LNCAP (cell line): Measurements from ENCODE around the gene GRIK4.
A peak's percentile ranks its signal among the peaks of the same experiment; 100 is the strongest.

Experiments used
- CTCF ChIP-seq: fragments of 450-650 bp; IDR thresholded peaks from 2 replicates; pipeline ENCODE4 v1.5.1; 2017; ENCODE audit warnings: mild to moderate bottlenecking

GRIK4 gene

DNA sequence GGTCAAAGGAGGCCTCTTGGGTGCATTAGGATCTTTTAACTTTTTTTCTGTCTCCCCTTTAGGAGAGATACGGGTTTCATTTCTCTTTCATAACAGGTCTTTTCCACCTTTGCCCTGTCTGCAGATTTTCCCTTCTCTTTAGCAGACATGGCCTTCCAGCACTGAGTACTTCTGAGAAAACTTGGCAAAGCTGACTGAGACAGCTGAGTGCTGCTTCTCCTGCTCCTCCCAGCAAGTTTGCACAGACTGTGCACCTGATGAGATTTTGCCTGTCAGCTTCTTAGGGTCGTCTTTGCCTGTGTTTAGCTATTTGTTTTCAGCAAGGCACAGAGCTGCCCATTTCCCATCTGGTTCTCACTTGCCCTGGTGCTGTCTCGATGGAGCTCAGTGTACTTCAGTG lies 424.8 kb downstream of the GRIK4 start:
- no peak for TF ChIP-seq CTCF

DNA sequence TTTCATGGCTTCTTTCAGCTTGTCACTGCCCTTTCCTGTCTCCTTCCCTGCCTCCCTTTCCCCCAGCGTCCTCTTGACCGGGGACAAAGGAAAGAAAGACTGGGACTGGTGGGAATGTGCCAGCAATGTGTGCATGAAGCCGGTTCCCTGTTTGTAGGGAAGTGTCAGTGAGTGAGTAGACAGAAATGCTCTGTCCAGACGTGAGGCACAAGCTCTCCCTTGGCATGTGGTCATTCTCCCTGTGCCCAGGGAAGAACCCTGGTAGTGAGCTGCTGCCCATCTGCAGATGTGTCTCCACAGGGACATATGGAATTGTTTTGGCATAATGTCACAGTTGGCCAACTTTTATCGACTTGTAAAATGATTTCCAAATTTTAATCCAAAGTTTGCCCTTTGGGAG lies 426.0 kb downstream of the GRIK4 start:
- TF ChIP-seq CTCF: no peak

DNA sequence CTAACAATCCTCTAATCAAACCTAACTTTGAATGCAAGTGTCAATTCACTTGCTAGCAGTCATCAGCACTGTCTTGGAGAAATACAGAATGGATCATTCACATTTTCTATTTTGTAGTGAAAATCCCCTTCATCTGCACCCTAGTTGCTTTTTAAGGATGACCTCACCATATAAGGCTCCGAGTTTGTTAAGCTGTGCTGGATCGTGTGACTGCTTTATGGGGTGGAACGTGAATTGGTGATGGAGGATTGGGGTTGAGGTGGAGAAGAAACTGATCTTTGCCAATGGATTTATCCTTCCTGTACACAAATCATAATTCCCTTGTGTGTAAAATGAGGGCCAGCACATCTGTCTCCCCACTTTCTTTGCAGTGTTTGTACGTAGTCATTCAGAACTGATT lies 426.7 kb downstream of the GRIK4 start:
- TF ChIP-seq CTCF: no peak

DNA sequence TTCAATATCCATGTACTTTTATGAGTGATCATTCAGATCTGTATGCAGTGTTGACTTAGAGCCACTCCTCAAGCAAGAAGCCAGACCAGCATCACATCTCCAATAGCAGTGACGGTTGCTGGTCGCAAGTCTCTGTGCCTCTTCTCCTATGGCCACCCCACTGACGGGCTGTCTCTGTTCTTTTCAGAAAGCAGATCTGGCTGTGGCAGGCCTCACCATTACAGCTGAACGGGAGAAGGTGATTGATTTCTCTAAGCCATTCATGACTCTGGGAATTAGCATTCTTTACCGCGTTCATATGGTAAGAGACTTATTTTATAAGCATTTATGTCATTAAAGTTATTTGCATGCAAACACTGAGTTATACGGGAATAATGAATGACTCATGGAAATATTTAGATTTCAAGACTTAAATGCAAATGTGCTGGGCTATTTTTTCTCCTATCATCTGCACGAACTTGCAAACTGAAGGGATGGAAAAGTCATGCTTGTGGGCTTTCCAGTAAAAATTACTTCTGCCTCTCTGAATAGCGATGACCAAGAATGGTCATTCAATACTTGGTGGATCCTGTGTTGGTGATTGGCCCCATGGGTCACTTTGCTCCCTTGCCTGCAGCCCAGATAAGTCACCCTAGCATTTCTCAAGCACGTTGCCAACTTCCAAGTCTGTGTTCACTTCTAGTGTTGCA lies 428.8 kb downstream of the GRIK4 start:
- TF ChIP-seq CTCF: no peak

- no peak for TF ChIP-seq CTCF
Observed at GRCh38 chr11:120941000-120941399, 429.5 kb downstream of the GRIK4 start.

- TF ChIP-seq CTCF: no peak
Observed at GRCh38 chr11:120942701-120943100, 431.2 kb downstream of the GRIK4 start.

GRCh38 chr11:120945042-120945441 lies 433.5 kb downstream of the GRIK4 start:
- TF ChIP-seq CTCF: peak; percentile 37; the same call in 1 of the 2 replicates

DNA sequence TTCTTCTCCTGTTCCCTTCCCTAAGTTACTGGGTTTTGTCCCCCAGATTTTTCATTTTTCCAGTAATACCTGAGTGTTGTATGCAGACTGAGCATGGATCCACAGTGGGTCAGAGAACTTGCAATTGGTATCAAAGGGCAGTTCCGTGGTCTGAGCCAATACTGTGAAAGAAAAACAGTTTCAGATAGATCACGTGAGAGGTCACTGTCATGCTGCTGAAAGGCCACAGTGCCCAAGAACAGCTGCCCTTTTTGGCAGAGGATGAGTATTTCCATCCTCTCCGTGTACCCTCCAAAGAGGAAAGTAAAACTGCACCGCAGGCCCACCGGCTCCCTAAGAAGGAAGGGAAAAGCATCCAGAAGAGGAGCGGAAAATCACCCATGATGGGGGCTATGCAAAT lies 439.3 kb downstream of the GRIK4 start:
- no peak for TF ChIP-seq CTCF
